GM18508 (cell line): ENCODE results near the gene SIGLEC5.

Experiments
- ATAC-seq: cut with Tn5 transposase; IDR thresholded peaks from one replicate; pipeline ENCODE4 v1.9.1; 2021; ENCODE audit warnings: moderate number of reproducible peaks; ENCODE audit not compliant: insufficient read depth, unreplicated experiment

The SIGLEC5 gene

GRCh38 chr19:51593138-51593890, 36.9 kb downstream of the SIGLEC5 start:
- no peak for ATAC-seq

DNA sequence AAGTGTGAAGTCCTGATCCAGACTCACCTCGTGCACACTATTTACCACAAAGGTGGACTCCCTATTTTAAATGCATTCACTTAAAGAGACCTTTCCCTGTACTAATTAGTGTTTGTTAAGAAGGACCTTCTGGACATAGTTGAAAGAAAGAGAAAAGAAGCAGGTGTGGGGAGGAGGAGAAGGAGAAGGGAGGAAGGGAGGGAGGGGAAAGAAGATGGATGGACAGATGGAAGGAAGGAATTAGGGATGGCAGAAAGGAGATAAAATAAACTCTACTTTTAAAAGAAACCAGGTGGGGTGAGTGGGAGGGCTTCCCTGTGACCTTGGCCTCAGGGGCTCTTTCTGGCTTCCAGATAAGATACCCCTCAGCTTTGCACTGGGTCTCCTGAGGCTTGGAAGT, 37.7 kb downstream of the SIGLEC5 start:
- no peak for ATAC-seq

DNA sequence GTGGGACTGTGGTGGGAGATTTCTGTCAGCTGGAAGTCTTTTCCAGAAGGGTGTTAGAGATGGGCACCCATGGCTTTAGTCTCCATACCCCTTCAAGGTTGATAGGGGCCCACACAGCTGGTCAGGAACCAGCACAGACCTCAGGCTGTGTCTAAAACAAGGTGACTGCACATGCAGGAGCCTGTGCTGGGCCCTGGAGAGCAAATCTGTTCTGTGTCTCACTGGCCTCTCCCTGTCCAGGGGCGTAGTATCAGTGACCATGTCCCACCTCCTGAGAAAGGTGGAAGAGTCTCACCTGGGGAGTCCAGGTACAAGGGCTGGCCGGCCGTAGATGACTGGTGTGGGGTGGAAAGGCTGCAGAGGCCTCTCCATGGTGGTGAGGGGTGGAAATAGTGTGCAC, 39.8 kb downstream of the SIGLEC5 start:
- ATAC-seq, result no peak

DNA sequence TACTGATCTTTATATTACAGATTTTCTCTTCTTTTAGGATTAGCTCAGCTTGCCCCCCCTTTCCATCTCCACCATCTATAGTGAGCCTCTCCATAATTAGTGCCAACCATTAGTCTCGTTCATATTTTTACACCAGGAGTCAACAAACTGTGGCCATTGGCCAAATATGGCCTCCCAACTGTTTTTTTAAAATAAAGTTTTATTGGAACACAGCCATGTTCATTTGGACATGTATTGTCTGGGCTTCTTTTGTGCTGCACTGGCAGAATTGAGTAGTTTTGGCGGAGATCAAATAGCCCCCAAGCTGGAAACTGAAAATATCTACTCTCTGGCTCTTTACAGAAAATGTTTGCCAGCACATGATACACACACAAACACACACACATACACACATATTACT, 40.7 kb downstream of the SIGLEC5 start:
- ATAC-seq, result no peak

DNA sequence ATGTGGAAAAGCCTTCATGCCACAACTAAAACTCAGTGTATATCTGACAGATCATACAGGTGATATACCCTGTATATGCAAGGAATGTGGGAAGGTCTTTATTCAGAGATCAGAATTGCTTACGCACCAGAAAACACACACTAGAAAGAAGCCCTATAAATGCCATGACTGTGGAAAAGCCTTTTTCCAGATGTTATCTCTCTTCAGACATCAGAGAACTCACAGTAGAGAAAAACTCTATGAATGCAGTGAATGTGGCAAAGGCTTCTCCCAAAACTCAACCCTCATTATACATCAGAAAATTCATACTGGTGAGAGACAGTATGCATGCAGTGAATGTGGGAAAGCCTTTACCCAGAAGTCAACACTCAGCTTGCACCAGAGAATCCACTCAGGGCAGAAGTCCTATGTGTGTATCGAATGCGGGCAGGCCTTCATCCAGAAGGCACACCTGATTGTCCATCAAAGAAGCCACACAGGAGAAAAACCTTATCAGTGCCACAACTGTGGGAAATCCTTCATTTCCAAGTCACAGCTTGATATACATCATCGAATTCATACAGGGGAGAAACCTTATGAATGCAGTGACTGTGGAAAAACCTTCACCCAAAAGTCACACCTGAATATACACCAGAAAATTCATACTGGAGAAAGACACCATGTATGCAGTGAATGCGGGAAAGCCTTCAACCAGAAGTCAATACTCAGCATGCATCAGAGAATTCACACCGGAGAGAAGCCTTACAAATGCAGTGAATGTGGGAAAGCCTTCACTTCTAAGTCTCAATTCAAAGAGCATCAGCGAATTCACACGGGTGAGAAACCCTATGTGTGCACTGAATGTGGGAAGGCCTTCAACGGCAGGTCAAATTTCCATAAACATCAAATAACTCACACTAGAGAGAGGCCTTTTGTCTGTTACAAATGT, 42.7 kb downstream of the SIGLEC5 start:
- ATAC-seq, result no peak

DNA sequence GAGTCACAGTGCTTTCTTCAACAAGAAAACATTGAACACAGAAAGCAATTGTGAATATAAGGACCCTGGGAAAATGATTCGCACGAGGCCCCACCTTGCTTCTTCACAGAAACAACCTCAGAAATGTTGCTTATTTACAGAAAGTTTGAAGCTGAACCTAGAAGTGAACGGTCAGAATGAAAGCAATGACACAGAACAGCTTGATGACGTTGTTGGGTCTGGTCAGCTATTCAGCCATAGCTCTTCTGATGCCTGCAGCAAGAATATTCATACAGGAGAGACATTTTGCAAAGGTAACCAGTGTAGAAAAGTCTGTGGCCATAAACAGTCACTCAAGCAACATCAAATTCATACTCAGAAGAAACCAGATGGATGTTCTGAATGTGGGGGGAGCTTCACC, 43.4 kb downstream of the SIGLEC5 start:
- no peak for ATAC-seq

DNA sequence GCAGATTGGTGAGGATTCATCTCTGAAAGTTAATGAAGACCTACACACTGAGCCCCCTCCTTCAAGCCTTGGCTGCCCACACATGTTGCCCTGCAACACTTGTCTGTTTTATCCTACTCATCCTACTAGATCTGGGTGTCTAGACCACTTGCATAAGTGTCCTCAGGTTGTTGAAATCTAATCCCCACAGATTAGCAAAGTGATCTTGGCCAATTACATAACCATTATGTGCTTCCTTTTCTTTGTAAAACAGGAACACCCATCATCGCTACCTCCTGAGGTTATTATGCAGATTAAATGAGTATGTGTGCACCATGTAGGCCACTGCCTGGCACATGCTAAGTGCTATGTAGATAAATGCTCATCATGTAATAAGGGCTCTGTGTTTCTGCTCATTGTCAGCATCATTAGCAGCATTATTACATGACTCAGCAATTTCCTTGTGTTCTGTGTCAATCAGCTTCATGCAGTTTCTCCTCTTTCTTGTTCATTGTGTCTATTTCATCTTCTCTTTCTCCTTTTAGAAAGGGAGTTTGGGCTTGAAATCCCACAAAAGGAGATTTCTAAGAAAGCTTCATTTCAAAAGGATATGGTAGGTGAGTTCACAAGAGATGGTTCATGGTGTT, 44.0 kb downstream of the SIGLEC5 start:
- no peak for ATAC-seq

DNA sequence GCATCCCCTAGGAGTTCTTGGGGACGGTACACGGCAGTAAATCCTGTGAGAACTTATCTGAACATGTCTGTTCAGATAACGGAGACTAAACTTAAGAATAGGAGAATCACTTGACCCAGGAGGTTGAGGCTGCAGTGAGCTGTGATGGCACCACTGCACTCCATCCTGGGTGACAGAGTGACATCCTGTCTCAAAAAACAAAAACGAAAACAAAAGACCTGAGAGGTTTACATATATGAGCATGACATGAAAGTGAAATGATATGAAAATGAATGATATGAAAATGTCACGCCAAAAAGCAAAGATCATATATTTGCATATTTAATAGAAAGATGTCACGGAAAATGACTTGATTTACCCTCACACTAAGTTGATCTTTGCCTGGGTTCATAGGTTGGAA, 53.4 kb downstream of the SIGLEC5 start:
- no peak for ATAC-seq

- ATAC-seq, result no peak
Measured at GRCh38 chr19:51573331-51573730, 56.9 kb downstream of the SIGLEC5 start.

DNA sequence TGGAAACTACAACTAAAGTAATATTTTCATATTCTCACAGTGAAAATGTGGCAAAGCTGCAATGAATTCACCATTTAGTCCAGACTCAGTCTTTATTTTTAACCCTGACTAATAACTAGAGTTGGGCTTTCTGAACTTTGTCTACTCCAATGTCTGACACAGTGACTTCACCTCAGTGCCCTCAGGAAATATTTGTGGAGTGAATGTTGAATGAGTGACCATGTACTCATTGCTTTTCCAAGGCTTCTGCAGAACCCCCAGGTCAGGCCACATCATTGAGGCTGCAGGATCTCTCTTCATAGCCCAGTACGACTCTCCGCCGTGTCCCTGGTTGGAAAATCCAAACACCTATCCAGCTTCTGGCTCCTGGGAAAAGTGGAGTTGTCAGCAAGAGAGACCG, 57.3 kb downstream of the SIGLEC5 start:
- ATAC-seq, result no peak

- no peak for ATAC-seq
Measured at GRCh38 chr19:51572410-51572809, 57.8 kb downstream of the SIGLEC5 start.

GRCh38 chr19:51571599-51571998, 58.6 kb downstream of the SIGLEC5 start:
- ATAC-seq, result no peak

DNA sequence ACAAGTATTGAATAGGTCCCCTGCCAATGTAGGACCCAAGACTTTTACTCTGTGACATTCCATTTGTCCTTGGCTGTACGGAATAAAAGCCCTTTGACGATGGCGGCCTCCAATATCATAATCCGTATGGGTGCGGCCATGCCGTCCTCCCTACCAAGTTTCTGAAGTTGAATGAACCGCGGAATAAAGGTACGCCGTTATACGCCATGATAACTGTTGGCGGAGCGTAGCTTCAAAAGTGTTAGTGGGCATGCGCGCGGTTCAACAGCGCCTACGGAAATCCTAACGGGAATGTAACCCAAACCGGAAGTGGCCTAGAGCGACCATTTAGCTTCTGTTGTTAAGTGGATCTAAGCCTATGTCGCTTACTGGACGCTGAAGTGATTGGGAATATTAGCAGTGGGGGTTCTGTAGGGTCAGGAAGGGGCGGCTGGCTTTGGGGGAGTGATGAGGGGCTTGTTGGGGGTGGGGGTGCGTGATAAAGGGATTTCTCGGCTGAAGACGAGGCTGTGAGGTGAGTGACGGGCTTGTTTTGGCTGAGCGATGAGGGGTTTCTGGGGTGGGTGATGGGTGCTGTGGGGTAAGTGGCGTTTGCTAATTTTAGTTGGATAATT, 59.1 kb downstream of the SIGLEC5 start, which contains the start of gene ZNF175:
Gene ZNF175 (plus strand): TSS at position 322 of the 614 bp plus-strand sequence. CDS start 2,047 bp downstream, outside the sequence.
- ATAC-seq, result no peak

- no peak for ATAC-seq
Measured at GRCh38 chr19:51568456-51568855, 61.7 kb downstream of the SIGLEC5 start.

DNA sequence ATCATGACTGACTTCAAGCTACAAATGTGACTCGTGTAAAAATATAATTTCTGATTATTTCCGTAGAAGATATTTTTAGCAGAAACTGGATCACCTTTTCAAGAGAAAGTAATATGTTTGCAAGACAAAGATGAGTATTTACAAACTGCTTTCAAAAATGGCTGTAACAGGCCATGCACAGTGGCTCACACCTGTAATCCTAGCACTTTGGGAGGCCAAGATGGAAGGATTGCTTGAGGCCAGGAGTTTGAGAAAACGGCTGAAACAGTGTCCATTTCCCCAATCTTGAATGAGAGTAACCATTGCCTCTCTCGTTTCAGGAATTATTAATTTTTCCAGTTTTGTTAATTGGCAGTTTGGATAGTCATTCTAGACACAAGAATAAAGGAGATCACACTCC, 62.6 kb downstream of the SIGLEC5 start:
- ATAC-seq, result no peak

DNA sequence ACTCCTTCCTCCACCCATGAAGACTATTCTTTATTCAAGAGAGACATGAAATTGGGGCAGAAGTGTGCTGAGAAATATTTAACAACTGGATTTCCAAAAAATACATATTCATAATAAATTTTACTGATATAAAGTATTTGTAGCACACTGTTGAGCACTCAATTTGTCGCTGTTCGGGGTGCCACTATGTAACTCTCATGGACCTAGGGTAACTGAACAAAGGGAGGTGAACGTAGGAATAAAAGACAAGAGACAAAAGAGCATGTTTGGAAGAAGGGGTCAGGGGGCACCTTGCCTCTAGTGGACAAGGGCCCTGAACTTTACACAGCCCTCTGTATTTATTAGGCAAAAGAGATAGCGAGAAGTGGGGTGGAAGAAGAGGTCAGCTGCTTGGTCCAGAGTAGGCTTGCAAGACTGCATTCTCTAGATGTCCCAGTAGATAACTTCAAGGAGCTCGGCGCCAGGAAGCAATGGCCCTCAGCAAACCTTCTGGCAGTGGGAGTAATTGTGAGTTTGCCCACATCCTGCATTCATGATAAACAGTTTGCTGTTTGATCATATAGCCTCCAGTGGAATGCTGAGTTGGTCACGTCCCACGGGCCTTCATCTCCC, 63.6 kb downstream of the SIGLEC5 start:
- no peak for ATAC-seq

DNA sequence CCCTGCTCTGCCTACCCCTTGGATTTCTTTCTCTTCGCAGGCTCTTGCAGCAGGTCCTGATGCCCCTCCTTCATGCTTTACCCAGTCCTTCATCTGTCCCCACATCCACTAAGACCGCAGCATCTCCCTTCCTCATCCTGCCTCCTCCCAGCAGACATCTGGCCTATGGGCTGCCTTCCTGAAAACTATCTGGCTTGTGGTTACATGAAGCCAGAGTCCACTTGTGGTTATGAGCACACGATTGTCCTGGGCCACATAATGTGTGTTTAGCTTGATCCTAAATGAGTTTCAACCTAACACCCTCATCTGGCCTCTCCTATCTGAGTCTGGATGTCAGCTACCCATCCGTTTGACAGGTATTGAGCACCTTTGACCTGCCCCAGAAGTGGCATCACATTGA, 64.6 kb downstream of the SIGLEC5 start:
- ATAC-seq, result no peak

- no peak for ATAC-seq
Measured at GRCh38 chr19:51564791-51565190, 65.4 kb downstream of the SIGLEC5 start.
